Loucy (cell line): Measurements from ENCODE around the gene DYRK4.

Experiments used
- EZH2phosphoT487 ChIP-seq: fragments of 200-600 bp; IDR thresholded peaks from 2 replicates; pipeline ENCODE4 v1.6.1; 2018; ENCODE audit warnings: antibody characterized with exemption, mild to moderate bottlenecking, moderate library complexity, borderline replicate concordance
- TF ChIP-seq, protein P1 (sequence below): fragments of 200-600 bp; sonication (generic); conservative IDR thresholded peaks from 2 replicates; pipeline ENCODE4 v1.5.1; 2014; ENCODE audit warnings: mild to moderate bottlenecking, antibody characterized with exemption, low read length

DNA sequence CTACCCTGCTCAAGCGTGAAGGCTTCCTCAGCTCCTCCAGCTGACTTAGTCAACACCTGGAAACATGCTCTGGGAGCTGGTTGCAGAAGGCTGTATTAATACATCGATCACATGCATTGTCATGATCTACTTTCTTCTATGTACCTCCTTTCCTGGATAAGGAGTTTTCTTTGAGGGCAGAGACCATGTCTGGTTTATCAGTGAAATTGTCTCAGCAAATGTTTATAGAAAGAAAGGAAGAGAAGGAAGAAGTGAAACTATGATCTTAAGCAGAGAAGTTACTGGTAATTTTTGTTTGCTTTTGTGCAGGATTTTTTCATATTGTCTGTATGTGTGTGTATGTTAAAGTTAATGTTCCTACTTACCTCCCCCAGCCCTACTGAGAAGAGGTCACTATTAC lies 4.5 kb downstream of the DYRK4 start:
- TF ChIP-seq, protein P1, sequence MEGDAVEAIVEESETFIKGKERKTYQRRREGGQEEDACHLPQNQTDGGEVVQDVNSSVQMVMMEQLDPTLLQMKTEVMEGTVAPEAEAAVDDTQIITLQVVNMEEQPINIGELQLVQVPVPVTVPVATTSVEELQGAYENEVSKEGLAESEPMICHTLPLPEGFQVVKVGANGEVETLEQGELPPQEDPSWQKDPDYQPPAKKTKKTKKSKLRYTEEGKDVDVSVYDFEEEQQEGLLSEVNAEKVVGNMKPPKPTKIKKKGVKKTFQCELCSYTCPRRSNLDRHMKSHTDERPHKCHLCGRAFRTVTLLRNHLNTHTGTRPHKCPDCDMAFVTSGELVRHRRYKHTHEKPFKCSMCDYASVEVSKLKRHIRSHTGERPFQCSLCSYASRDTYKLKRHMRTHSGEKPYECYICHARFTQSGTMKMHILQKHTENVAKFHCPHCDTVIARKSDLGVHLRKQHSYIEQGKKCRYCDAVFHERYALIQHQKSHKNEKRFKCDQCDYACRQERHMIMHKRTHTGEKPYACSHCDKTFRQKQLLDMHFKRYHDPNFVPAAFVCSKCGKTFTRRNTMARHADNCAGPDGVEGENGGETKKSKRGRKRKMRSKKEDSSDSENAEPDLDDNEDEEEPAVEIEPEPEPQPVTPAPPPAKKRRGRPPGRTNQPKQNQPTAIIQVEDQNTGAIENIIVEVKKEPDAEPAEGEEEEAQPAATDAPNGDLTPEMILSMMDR: no peak
- no peak for TF ChIP-seq EZH2phosphoT487
